Endothelial cell of umbilical vein (primary cell): Measurements from ENCODE around the gene TENM4. TPM values are rescaled to one million over a fixed set of nuclear protein-coding genes. Genes with fewer than 3 reads are reported as not detected.

Experiments
- BruUV-seq: library from RNA; stranded (reverse); fragments of 400-500 nt; replicated peaks from 2 replicates; lab custom pipeline; 2021; lab: Mats Ljungman, UMichigan
- CTCF ChIA-PET: fragments of 300-600, 350-600 bp; sonication (Branson Sonifier 250); formaldehyde crosslinking; loops from one replicate; lab custom pipeline; 2021; ENCODE audit warnings: antibody characterized with exemption, inconsistent platforms; lab: Charles Lee
- POLR2A ChIA-PET: fragments of 300-600, 350-600 bp; sonication (Branson Sonifier 250); formaldehyde crosslinking; loops from one replicate; lab custom pipeline; 2021; ENCODE audit warnings: antibody characterized with exemption, inconsistent platforms; lab: Charles Lee
- DNase-seq: peaks from one replicate; pipeline ENCODE4 v3.0.0-alpha.2; 2011; ENCODE audit warnings: low read depth, low spot score
- FAIRE-seq: peaks from 2 replicates; lab custom pipeline; 2011; peaks lifted over from hg19 to GRCh38; lab: Jason Lieb, UNC
- H2AFZ ChIP-seq: 2 replicates; pipeline ENCODE4 v1.6.0; 2012; ENCODE audit warnings: low read depth, low read length, control low read depth, inconsistent platforms
- H3K27ac ChIP-seq: 2 replicates; pipeline ENCODE4 v1.5.1; 2011; ENCODE audit warnings: low read depth, mild to moderate bottlenecking, control low read depth, low read length, moderate library complexity; ENCODE audit not compliant: insufficient read depth
- H3K27me3 ChIP-seq, 2 experiments: 2 replicates each; pipeline versions ENCODE4 v1.6.0 to v1.6.1; 2011; ENCODE audit warnings: low read length in 2 of 2, mixed read lengths in 1 of 2; ENCODE audit not compliant: control insufficient read depth in 2 of 2, insufficient read depth in 2 of 2
- H3K36me3 ChIP-seq, 2 experiments: 2 replicates in 1 of 2; 3 replicates in 1 of 2; pipeline ENCODE4 v1.5.1; 2011; ENCODE audit warnings: low read length in 2 of 2, mild to moderate bottlenecking in 1 of 2, moderate library complexity in 1 of 2; ENCODE audit not compliant: control insufficient read depth in 2 of 2, insufficient read depth in 2 of 2; ENCODE audit errors: extremely low read depth in 1 of 2
- H3K4me1 ChIP-seq: 3 replicates; pipeline ENCODE4 v1.5.1; 2011; ENCODE audit warnings: mild to moderate bottlenecking, low read length; ENCODE audit not compliant: control insufficient read depth, insufficient read depth; ENCODE audit errors: extremely low read depth
- H3K4me2 ChIP-seq: 2 replicates; pipeline ENCODE4 v1.6.1; 2011; ENCODE audit warnings: low read length, control low read depth, mixed read lengths; ENCODE audit not compliant: insufficient read depth
- H3K4me3 ChIP-seq, 3 experiments: fragments of 200-600 bp in 1 of 3; sonication (generic), shearing (Covaris generic) in 1 of 3; replicated peaks in 1 of 3; 2 replicates each; pipeline ENCODE4 v1.5.1; 2011 to 2016; ENCODE audit warnings: control low read depth in 3 of 3, low read length in 3 of 3, mild to moderate bottlenecking in 2 of 3, inconsistent platforms in 1 of 3, low read depth in 1 of 3, moderate library complexity in 1 of 3; ENCODE audit not compliant: insufficient read depth in 1 of 3
- H3K79me2 ChIP-seq: 2 replicates; pipeline ENCODE4 v1.6.0; 2012; ENCODE audit warnings: low read length, inconsistent platforms; ENCODE audit not compliant: control insufficient read depth, insufficient read depth
- H3K9ac ChIP-seq: replicated peaks from 2 replicates; pipeline ENCODE3; 2011; ENCODE audit warnings: low read length, control low read depth; ENCODE audit not compliant: insufficient read depth; ENCODE audit errors: extremely low read depth
- H3K9me1 ChIP-seq: replicated peaks from 3 replicates; pipeline ENCODE4 v1.6.0; 2011; ENCODE audit warnings: mild to moderate bottlenecking, low read length; ENCODE audit not compliant: control insufficient read depth, insufficient read depth; ENCODE audit errors: extremely low read depth
- H3K9me3 ChIP-seq: replicated peaks from 2 replicates; pipeline ENCODE4 v1.5.1; 2012; ENCODE audit warnings: low read length, inconsistent platforms; ENCODE audit not compliant: control insufficient read depth, insufficient read depth
- H4K20me1 ChIP-seq: replicated peaks from 2 replicates; pipeline ENCODE3; 2011; ENCODE audit warnings: mild to moderate bottlenecking, low read length; ENCODE audit not compliant: control insufficient read depth, insufficient read depth; ENCODE audit errors: extremely low read depth
- CTCF ChIP-seq, 2 donors: IDR thresholded peaks; 1 replicate in 1 of 2; 2 replicates in 1 of 2; pipeline ENCODE4 v1.5.1; 2011; ENCODE audit warnings: low read length in 2 of 2, mild to moderate bottlenecking in 2 of 2, moderate library complexity in 2 of 2, control low read depth in 1 of 2, inconsistent platforms in 1 of 2, low read depth in 1 of 2; ENCODE audit not compliant: insufficient read depth in 1 of 2; ENCODE audit errors: extremely low read depth in 1 of 2
- EZH2 ChIP-seq: IDR thresholded peaks from 2 replicates; pipeline ENCODE4 v1.6.1; 2012; ENCODE audit warnings: borderline replicate concordance, low read depth, mild to moderate bottlenecking, moderate library complexity, low read length, inconsistent platforms; ENCODE audit not compliant: severe bottlenecking
- FOS ChIP-seq: IDR thresholded peaks from 2 replicates; pipeline ENCODE4 v1.6.1; 2011; ENCODE audit warnings: mild to moderate bottlenecking, low read length, moderate library complexity, borderline replicate concordance; ENCODE audit not compliant: insufficient read depth
- GATA2 ChIP-seq: IDR thresholded peaks from 2 replicates; pipeline ENCODE4 v1.7.0; 2011; ENCODE audit warnings: low read depth, mild to moderate bottlenecking, moderate library complexity, mixed read lengths, low read length; ENCODE audit not compliant: insufficient read length, insufficient read depth
- JUN ChIP-seq: IDR thresholded peaks from 2 replicates; pipeline ENCODE4 v1.6.1; 2011; ENCODE audit warnings: borderline replicate concordance, low read depth; ENCODE audit not compliant: insufficient read length, insufficient read depth
- MAX ChIP-seq: IDR thresholded peaks from 2 replicates; pipeline ENCODE4 v1.6.1; 2011; ENCODE audit not compliant: insufficient read depth, insufficient read length
- MYC ChIP-seq: IDR thresholded peaks from one replicate; pipeline ENCODE4 v1.6.1; 2011; ENCODE audit warnings: mild to moderate bottlenecking, low read depth, low read length
- POLR2A ChIP-seq: IDR thresholded peaks from 2 replicates; pipeline ENCODE4 v1.6.1; 2012; ENCODE audit warnings: low read depth, mild to moderate bottlenecking, control low read depth, low read length
- POLR2AphosphoS5 ChIP-seq: IDR thresholded peaks from 2 replicates; pipeline ENCODE4 v1.6.1; 2012; ENCODE audit warnings: low read depth, mild to moderate bottlenecking, control low read depth, low read length, moderate library complexity; ENCODE audit not compliant: insufficient read depth
- dilution Hi-C: fragments of 300-500 bp; cut with MboI; formaldehyde crosslinking; loops from one replicate; pipeline ENCODE4 v1.15.0; 2019; ENCODE audit warnings: low sequenced_read_pairs; ENCODE audit not compliant: extremely low pct_ligation_motif_present
- intact Hi-C: fragments of 100-400 bp; cut with micrococcal nuclease; formaldehyde crosslinking; loops from one replicate; pipeline ENCODE4 v1.10.0; 2022
- polyA plus RNA-seq, 4 experiments: library from polyadenylated mRNA; depleted of rRNA in 3 of 4; stranded (reverse) in 3 of 4; unstranded in 1 of 4; fragments of >200 nt; gene quantifications; 2 replicates each; pipeline versions ENCODE4 v1.2.1 to v1.2.3, GENCODE V29; 2011 to 2012; ENCODE audit warnings: missing spikeins in 1 of 4
- total RNA-seq: library from RNA; stranded (reverse); gene quantifications from 2 replicates; pipeline ENCODE4 v1.2.3, GENCODE V29; 2021

TENM4 gene
- total and polyA plus RNA-seq, 2 donors (not counting 3 experiments of a cell fraction or from before 2014, with no cell fraction given), result 0.06 to 0.27 TPM

GRCh38 chr11:79265756-79266322, 175.0 kb downstream of the TENM4 start:
- intact Hi-C loops (no loop called here), dilution Hi-C loops (no loop called here)
- no peaks in the 10 kb centered on the region for H3K9me1 ChIP-seq
- ChIA-PET CTCF (no interaction called here), POLR2A (no interaction called here)
- BruUV-seq, result no TSS peak
- H3K27me3 ChIP-seq, result no peaks in the 10 kb centered on the region
- no peak for DNase-seq
- H3K4me2 ChIP-seq, result no peak overlapping the region
- TF ChIP-seq POLR2AphosphoS5, result no peak
- no peak for TF ChIP-seq CTCF (IDR thresholded peaks at IDR 0.05; ENCODE audit: extremely low read depth in 1 of 2, insufficient read depth in 1 of 2, low read depth in 1 of 2, low read length in 2 of 2)
- TF ChIP-seq POLR2A, result no peak
- TF ChIP-seq EZH2, result no peak
- no peak for TF ChIP-seq FOS
- TF ChIP-seq MYC, result no peak
- TF ChIP-seq MAX, result no peak
- TF ChIP-seq GATA2, result no peak
- TF ChIP-seq JUN, result no peak
- H2AFZ ChIP-seq, result no peak overlapping the region
- no peaks in the 10 kb centered on the region for H3K36me3 ChIP-seq
- H3K27ac ChIP-seq, result no peak overlapping the region
- no peaks in the 10 kb centered on the region for H3K9me3 ChIP-seq
- no peak overlapping the region for H3K9ac ChIP-seq
- FAIRE-seq, result no peak
- H3K79me2 ChIP-seq, result no peaks in the 10 kb centered on the region
- no peak overlapping the region for H3K4me3 ChIP-seq
- no peaks in the 10 kb centered on the region for H3K4me1 ChIP-seq
- H4K20me1 ChIP-seq, result no peaks in the 10 kb centered on the region
